Choroid plexus epithelial cell (primary cell): ENCODE data around the gene TXNDC11.

Experiments
- DNase-seq: peaks from one replicate; pipeline ENCODE4 v3.0.0-alpha.2; 2010; ENCODE audit warnings: low read depth
- H3K4me3 ChIP-seq: 2 replicates; pipeline ENCODE4 v1.5.1; 2011; ENCODE audit warnings: low read depth, mild to moderate bottlenecking, control low read depth, low read length, moderate library complexity
- TF ChIP-seq, protein P1 (sequence below): conservative IDR thresholded peaks from 2 replicates; pipeline ENCODE4 v1.5.1; 2011; ENCODE audit warnings: low read depth, mild to moderate bottlenecking, control low read depth, inconsistent platforms, low read length, moderate library complexity

The TXNDC11 gene

DNA sequence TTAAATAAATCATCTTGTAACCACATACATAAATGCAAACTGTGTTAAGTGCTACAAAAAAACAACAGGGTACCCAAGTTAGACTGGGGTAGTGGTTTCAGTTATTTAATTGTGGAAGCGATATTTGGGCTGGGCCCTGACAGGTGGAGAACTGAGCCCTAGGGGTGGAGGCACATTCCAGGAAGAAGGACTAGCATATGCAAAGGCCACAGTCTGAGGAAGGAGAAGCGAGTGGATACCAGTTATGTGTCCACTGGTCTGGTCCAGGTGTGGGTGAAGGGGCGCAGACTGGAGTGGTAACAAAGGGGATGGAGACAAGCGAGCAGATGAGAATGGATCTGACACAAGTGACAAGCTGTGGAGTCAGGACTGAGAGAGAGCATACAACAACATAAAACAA, 22.9 kb downstream of the TXNDC11 start:
- TF ChIP-seq, protein P1, sequence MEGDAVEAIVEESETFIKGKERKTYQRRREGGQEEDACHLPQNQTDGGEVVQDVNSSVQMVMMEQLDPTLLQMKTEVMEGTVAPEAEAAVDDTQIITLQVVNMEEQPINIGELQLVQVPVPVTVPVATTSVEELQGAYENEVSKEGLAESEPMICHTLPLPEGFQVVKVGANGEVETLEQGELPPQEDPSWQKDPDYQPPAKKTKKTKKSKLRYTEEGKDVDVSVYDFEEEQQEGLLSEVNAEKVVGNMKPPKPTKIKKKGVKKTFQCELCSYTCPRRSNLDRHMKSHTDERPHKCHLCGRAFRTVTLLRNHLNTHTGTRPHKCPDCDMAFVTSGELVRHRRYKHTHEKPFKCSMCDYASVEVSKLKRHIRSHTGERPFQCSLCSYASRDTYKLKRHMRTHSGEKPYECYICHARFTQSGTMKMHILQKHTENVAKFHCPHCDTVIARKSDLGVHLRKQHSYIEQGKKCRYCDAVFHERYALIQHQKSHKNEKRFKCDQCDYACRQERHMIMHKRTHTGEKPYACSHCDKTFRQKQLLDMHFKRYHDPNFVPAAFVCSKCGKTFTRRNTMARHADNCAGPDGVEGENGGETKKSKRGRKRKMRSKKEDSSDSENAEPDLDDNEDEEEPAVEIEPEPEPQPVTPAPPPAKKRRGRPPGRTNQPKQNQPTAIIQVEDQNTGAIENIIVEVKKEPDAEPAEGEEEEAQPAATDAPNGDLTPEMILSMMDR: no peak
- H3K4me3 ChIP-seq: no peak overlapping the region
- DNase-seq: no peak

DNA sequence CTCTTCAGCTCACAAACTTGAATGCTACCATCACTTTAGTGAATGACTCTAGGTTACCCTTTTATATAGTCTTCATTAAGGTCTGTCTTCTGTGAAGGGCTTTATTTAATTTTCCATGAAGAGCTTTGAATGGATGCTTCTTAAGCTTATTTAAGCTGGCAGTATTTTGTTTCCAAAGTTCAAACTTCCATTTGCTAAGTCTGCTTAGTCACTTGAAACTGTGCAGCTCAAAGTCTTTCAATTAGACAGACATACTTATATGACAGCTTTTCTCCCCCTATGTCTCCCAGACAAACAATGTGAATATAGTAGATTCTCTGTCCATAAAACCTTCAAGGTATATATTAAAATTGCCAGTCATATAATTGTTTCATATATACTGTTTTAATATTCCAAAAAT, 23.5 kb downstream of the TXNDC11 start:
- H3K4me3 ChIP-seq: no peak overlapping the region
- no peak for DNase-seq
- TF ChIP-seq, protein P1: no peak

DNA sequence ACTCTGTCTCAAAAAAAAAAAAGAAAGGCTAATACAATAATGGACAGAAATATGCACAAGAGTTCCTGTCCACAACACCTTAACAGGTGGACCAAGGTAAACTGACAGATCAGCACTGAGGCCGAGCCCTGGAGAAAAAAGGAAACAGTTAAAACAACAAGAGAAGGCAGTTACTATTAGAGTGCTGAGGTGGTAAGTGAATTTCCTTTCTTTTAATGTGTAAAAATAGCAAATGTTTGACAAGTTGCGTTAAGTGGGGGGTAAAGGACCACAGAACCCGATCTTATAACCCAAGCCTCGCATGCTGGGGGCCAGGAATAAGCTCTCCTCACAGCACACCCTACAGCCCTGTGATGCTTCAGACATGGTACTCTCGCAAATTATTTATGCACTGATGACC, 24.8 kb downstream of the TXNDC11 start:
- TF ChIP-seq, protein P1: no peak

DNA sequence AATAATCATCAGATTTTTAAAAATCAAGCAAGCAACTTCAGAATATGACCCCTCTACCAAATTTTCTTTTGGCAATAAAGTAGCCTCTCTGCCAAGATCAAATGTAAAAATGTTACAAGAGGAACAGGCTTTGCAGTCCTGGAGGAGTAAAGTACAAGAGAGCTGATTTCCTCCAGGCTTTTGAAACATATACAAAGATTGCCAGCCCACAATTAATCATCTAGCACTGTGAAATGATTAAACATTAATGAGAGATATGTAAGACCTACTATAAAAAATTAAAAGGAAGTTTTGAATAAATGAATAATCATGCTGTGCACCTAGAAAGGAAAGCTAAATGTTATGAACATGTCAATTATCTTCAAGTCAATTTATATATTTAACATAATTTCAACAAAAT, 26.3 kb downstream of the TXNDC11 start:
- H3K4me3 ChIP-seq: no peak overlapping the region
- DNase-seq: no peak
- TF ChIP-seq, protein P1: no peak

More for the DNA sequence above, 24.8 kb downstream of the TXNDC11 start:
- DNase-seq: no peak
- H3K4me3 ChIP-seq: no peak overlapping the region

DNA sequence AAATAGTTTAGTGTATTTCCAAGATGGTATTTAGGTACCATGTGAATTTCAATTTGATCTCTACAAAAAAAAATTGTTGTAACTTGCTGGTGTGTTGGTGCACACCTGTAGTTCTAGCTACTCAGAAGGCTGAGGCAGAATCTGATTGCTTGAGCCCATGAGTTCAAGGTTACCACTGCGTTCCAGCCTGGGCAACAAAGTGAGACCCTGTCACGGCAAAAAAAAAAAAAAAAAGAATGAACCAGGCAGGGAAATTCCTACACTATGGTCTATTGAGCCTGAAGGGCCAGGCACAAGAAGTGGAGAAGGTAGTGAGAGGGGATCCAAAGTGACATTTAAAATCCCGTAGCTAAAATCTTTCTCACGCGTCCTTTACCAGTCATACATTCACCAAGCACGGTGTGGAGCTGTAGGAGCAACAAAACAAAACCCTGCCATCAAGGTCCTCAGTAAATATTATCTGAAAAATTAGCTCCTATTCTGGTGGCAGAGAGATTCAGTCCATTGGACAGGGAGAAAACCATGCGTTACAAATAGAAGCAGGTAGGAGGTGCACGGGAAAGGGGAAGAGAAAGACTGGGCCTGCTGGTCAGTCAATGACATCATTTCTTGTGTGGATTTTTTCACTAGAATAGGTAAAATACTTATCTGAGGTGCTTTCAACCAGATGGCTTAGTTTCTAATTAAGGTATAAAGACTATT, 27.3 kb downstream of the TXNDC11 start:
- H3K4me3 ChIP-seq: no peak overlapping the region
- TF ChIP-seq, protein P1: no peak
- no peak for DNase-seq

DNA sequence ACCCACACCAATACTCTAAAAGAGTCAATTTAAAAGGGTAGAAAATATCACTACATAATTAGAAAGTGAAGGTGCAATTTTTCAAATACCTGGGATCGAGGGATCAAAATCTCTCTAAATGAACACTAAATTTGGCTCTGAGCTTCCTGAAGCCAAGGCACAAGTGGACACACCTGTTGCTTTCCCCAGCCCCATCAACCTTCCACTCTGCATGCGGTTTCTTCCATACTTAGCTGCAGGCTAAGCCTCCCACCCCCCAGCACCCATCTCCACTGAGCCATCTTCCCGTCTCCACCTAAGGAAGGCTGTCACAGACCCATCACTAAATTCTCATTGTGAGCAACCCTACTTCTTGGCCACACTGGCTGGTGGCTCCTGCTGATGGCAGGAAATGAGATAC, 30.5 kb downstream of the TXNDC11 start:
- no peak for DNase-seq
- TF ChIP-seq, protein P1: no peak
- no peak overlapping the region for H3K4me3 ChIP-seq

DNA sequence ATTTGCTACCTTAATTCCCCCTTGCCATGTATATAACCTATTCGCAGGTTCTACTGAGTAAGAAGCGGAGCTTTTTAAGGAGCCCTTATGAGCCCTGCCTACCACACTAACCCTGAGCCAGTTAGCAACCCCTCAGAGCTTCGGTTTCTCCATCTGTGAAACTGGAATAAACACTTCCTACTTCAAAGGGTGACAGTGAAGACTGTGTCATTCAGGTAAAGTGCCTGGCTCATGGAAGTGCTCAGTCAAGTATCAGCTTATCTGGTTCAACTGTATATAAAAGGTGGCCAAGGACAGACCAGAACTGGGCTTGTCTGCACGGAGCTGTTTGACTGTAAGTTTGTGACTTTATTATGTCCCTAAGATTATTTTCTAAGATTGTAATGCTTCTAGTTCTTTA, 31.0 kb downstream of the TXNDC11 start:
- TF ChIP-seq, protein P1: no peak
- H3K4me3 ChIP-seq: no peak overlapping the region
- no peak for DNase-seq
